Measurements from ENCODE around the gene DEFB125.

Gene DEFB125

GRCh38 chr20:61757-62156 is 25.7 kb upstream of the DEFB125 start:
- H3K4me3 ChIP-seq (replicated peaks; ENCODE audit: insufficient read depth, low read length), result no peak overlapping the region
- TF ChIP-seq POLR2AphosphoS5 (IDR thresholded peaks at IDR 0.05; ENCODE audit: low read depth) (no peak), GABPA (IDR thresholded peaks at IDR 0.05; ENCODE audit: low read depth) (no peak), CTCF (IDR thresholded peaks at IDR 0.05; ENCODE audit: insufficient read depth, low read length) (no peak), SPI1 (IDR thresholded peaks at IDR 0.05; ENCODE audit: borderline replicate concordance, low read depth) (no peak)
- TF ChIP-seq, protein P1, sequence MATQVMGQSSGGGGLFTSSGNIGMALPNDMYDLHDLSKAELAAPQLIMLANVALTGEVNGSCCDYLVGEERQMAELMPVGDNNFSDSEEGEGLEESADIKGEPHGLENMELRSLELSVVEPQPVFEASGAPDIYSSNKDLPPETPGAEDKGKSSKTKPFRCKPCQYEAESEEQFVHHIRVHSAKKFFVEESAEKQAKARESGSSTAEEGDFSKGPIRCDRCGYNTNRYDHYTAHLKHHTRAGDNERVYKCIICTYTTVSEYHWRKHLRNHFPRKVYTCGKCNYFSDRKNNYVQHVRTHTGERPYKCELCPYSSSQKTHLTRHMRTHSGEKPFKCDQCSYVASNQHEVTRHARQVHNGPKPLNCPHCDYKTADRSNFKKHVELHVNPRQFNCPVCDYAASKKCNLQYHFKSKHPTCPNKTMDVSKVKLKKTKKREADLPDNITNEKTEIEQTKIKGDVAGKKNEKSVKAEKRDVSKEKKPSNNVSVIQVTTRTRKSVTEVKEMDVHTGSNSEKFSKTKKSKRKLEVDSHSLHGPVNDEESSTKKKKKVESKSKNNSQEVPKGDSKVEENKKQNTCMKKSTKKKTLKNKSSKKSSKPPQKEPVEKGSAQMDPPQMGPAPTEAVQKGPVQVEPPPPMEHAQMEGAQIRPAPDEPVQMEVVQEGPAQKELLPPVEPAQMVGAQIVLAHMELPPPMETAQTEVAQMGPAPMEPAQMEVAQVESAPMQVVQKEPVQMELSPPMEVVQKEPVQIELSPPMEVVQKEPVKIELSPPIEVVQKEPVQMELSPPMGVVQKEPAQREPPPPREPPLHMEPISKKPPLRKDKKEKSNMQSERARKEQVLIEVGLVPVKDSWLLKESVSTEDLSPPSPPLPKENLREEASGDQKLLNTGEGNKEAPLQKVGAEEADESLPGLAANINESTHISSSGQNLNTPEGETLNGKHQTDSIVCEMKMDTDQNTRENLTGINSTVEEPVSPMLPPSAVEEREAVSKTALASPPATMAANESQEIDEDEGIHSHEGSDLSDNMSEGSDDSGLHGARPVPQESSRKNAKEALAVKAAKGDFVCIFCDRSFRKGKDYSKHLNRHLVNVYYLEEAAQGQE (IDR thresholded peaks at IDR 0.05; ENCODE audit: insufficient replicate concordance, low read depth), result no peak
- no peak overlapping the region for H3K27ac ChIP-seq (replicated peaks)
- DNase-seq (ENCODE audit: low read depth in 1 of 2, low spot score in 1 of 2), result no peak
- H3K27me3 ChIP-seq (ENCODE audit: insufficient read depth, poor library complexity, severe bottlenecking), result no peaks in the 10 kb centered on the region

DNA sequence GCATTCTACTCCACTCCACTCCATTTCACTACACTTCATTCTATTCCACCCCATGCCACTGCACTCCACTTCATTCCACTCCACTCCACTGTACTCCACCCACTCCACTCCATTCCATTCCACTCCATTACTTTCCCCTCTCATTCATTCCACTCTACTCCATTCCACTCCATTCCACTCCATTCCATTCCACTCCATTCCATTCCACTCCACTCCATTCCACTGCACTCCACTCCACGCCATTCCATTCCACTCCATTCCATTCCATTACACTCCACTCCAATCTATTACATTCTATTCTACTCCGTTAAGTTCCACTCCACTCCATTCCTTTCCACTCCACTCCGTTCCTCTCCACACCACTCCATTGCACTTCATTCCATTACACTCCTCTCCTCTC is 25.0 kb upstream of the DEFB125 start:
- TF ChIP-seq, protein P1 (IDR thresholded peaks at IDR 0.05; ENCODE audit: insufficient replicate concordance, low read depth), result no peak
- TF ChIP-seq CTCF (IDR thresholded peaks at IDR 0.05; ENCODE audit: insufficient read depth, low read length), result no peak
- no peak for TF ChIP-seq POLR2AphosphoS5 (IDR thresholded peaks at IDR 0.05; ENCODE audit: low read depth)
- TF ChIP-seq GABPA (IDR thresholded peaks at IDR 0.05; ENCODE audit: low read depth), result no peak
- TF ChIP-seq SPI1 (IDR thresholded peaks at IDR 0.05; ENCODE audit: borderline replicate concordance, low read depth), result no peak
- no peak for DNase-seq (ENCODE audit: low read depth in 1 of 2, low spot score in 1 of 2)
- Histone ChIP-seq H3K4me3 (replicated peaks; ENCODE audit: insufficient read depth, low read length) (no peak overlapping the region), H3K27me3 (ENCODE audit: insufficient read depth, poor library complexity, severe bottlenecking) (no peaks in the 10 kb centered on the region), H3K27ac (replicated peaks) (no peak overlapping the region)

GRCh38 chr20:64026-64603 is 23.4 kb upstream of the DEFB125 start:
- H3K27me3 ChIP-seq (ENCODE audit: insufficient read depth, poor library complexity, severe bottlenecking), result peaks cover 2% of the 10 kb centered on the region
- no peak overlapping the region for H3K27ac ChIP-seq (replicated peaks)
- TF ChIP-seq POLR2AphosphoS5 (IDR thresholded peaks at IDR 0.05; ENCODE audit: low read depth) (no peak), GABPA (IDR thresholded peaks at IDR 0.05; ENCODE audit: low read depth) (no peak), CTCF (IDR thresholded peaks at IDR 0.05; ENCODE audit: insufficient read depth, low read length) (no peak), SPI1 (IDR thresholded peaks at IDR 0.05; ENCODE audit: borderline replicate concordance, low read depth) (no peak)
- TF ChIP-seq, protein P1 (IDR thresholded peaks at IDR 0.05; ENCODE audit: insufficient replicate concordance, low read depth), result no peak
- no peak for DNase-seq (ENCODE audit: low read depth in 1 of 2, low spot score in 1 of 2)
- no peak overlapping the region for H3K4me3 ChIP-seq (replicated peaks; ENCODE audit: insufficient read depth, low read length)
